ENCODE results near the gene EXOC6. TPM values are rescaled to one million over a fixed set of nuclear protein-coding genes. Genes with fewer than 3 reads are reported as not detected.
"Not testable (repeated sequence)": the region's sequence is repeated elsewhere in the genome, so short reads cannot be mapped to it uniquely, and the experiment has no call there.

The EXOC6 gene
- total RNA-seq, 1 donor from 2014 or later, result 22.9 TPM

- DNase-seq (ENCODE audit: low spot score) (no peak), ATAC-seq (no peak)
- intact Hi-C loops (cut with DNase I), result no loop called here
These were observed 233.5 kb downstream of the EXOC6 start for GRCh38 chr10:93081834-93082233.

GRCh38 chr10:93083743-93084539, 235.6 kb downstream of the EXOC6 start:
- no peak for ATAC-seq
- intact Hi-C loops (cut with DNase I), result no loop called here

GRCh38 chr10:93085272-93085859, 237.0 kb downstream of the EXOC6 start:
- intact Hi-C loops (cut with DNase I), result no loop called here
- DNase-seq (ENCODE audit: low spot score) (no peak), ATAC-seq (no peak)

More at GRCh38 chr10:93083743-93084539, 235.6 kb downstream of the EXOC6 start:
- DNase-seq (ENCODE audit: low spot score), result no peak

- DNase-seq (ENCODE audit: low spot score), result no peak
- no peak for ATAC-seq
- intact Hi-C loops (cut with DNase I), result no loop called here
These were observed 238.0 kb downstream of the EXOC6 start for GRCh38 chr10:93086289-93086688.

GRCh38 chr10:93087846-93088245, 239.5 kb downstream of the EXOC6 start:
- intact Hi-C loops (cut with DNase I), result no loop called here
- DNase-seq (ENCODE audit: low spot score), result no peak
- no peak for ATAC-seq

GRCh38 chr10:93088466-93088865, 240.1 kb downstream of the EXOC6 start:
- ATAC-seq (no peak), DNase-seq (ENCODE audit: low spot score) (no peak)
- intact Hi-C loops (cut with DNase I), result no loop called here

- intact Hi-C loops (cut with DNase I), result no loop called here
- DNase-seq (ENCODE audit: low spot score), result no peak
- ATAC-seq, result no peak
These were observed 242.3 kb downstream of the EXOC6 start for GRCh38 chr10:93090619-93091018.

GRCh38 chr10:93091960-93092359, 243.6 kb downstream of the EXOC6 start:
- ATAC-seq (no peak), DNase-seq (ENCODE audit: low spot score) (no peak)
- intact Hi-C loops (cut with DNase I), result no loop called here

- intact Hi-C loops (cut with DNase I), result no loop called here
- ATAC-seq (no peak), DNase-seq (ENCODE audit: low spot score) (no peak)
These were observed 246.9 kb downstream of the EXOC6 start for GRCh38 chr10:93095225-93095624.

GRCh38 chr10:93096901-93097300, 248.6 kb downstream of the EXOC6 start:
- intact Hi-C loops (cut with DNase I), result no loop called here
- DNase-seq (ENCODE audit: low spot score), result no peak
- ATAC-seq, result no peak

GRCh38 chr10:93097386-93097785, 249.1 kb downstream of the EXOC6 start:
- DNase-seq (ENCODE audit: low spot score) (no peak), ATAC-seq (no peak)
- intact Hi-C loops (cut with DNase I), result no loop called here

- ATAC-seq (no peak), DNase-seq (ENCODE audit: low spot score) (no peak)
- intact Hi-C loops (cut with DNase I), result no loop called here
These were observed 250.5 kb downstream of the EXOC6 start for GRCh38 chr10:93098816-93099215.

- ATAC-seq (no peak), DNase-seq (ENCODE audit: low spot score) (no peak)
- intact Hi-C loops (cut with DNase I), result no loop called here
These were observed 251.3 kb downstream of the EXOC6 start for GRCh38 chr10:93099670-93100069.

- ATAC-seq; intact Hi-C loops (cut with DNase I); DNase-seq (ENCODE audit: low spot score): not testable (repeated sequence)
These were observed 252.8 kb downstream of the EXOC6 start for GRCh38 chr10:93101148-93101547.

- ATAC-seq (no peak), DNase-seq (ENCODE audit: low spot score) (no peak)
- intact Hi-C loops (cut with DNase I), result no loop called here
These were observed 255.6 kb downstream of the EXOC6 start for GRCh38 chr10:93103953-93104352.

GRCh38 chr10:93106631-93107072, 258.3 kb downstream of the EXOC6 start:
- intact Hi-C loops (cut with DNase I), result no loop called here
- DNase-seq (ENCODE audit: low spot score), result no peak
- ATAC-seq, result no peak

Other genes with a start within 250 kb of the EXOC6 start
- 15.3 TPM for gene HHEX, start 158.6 kb upstream of the EXOC6 start, total RNA-seq
- 0.85 TPM for gene CYP26C1, start 212.3 kb downstream of the EXOC6 start, total RNA-seq
- not detected for gene CYP26A1, start 225.4 kb downstream of the EXOC6 start, total RNA-seq

All from sciatic nerve (tissue), 2 donors.